IMR-90 (cell line): ENCODE data around the gene GALNT13. TPM values are rescaled to one million over a fixed set of nuclear protein-coding genes. Genes with fewer than 3 reads are reported as not detected.

ENCODE experiments used
- ATAC-seq: fragments of 200-7000 bp; cut with Tn5 transposase; 2 replicates; pipeline ENCODE4 v1.9.1; 2020; ENCODE audit warnings: low read depth, mild to moderate bottlenecking, moderate library complexity
- BruUV-seq: library from RNA; stranded (reverse); fragments of 400-500 nt; replicated peaks from 2 replicates; lab custom pipeline; 2021; lab: Mats Ljungman, UMichigan
- CTCF ChIA-PET: fragments of 300-600 bp; formaldehyde crosslinking; extraction: SDS; loops from one replicate; lab custom pipeline; 2021; ENCODE audit warnings: antibody characterized with exemption; lab: Yijun Ruan, JAX
- POLR2A ChIA-PET: fragments of 300-600 bp; sonication (Branson Sonifier 250); formaldehyde crosslinking; loops from one replicate; lab custom pipeline; 2022; ENCODE audit warnings: antibody characterized with exemption; ENCODE audit not compliant: unreplicated experiment; lab: Charles Lee
- DNase-seq: peaks from one replicate; pipeline ENCODE4 v3.0.0; 2013
- H2AFZ ChIP-seq: replicated peaks from 2 replicates; pipeline ENCODE3; 2013; ENCODE audit warnings: low read length, mild to moderate bottlenecking; ENCODE audit not compliant: poor library complexity
- H2AK5ac ChIP-seq: 2 replicates; pipeline ENCODE4 v1.6.1; 2013; ENCODE audit warnings: low read depth, low read length, inconsistent platforms
- H2AK9ac ChIP-seq: replicated peaks from 2 replicates; pipeline ENCODE3; 2013; ENCODE audit warnings: mild to moderate bottlenecking, low read depth, low read length, moderate library complexity; ENCODE audit not compliant: poor library complexity
- H2BK120ac ChIP-seq: 2 replicates; pipeline ENCODE4 v1.6.1; 2013; ENCODE audit warnings: low read depth, low read length, inconsistent platforms
- H2BK15ac ChIP-seq: 3 replicates; pipeline ENCODE4 v1.6.1; 2013; ENCODE audit warnings: low read depth, low read length, inconsistent platforms
- H2BK20ac ChIP-seq: 2 replicates; pipeline ENCODE4 v1.6.1; 2013; ENCODE audit warnings: low read depth, mild to moderate bottlenecking, inconsistent platforms, low read length, moderate library complexity
- H2BK5ac ChIP-seq: 2 replicates; pipeline ENCODE4 v1.6.1; 2013; ENCODE audit warnings: mild to moderate bottlenecking, low read depth, low read length, inconsistent platforms; ENCODE audit not compliant: poor library complexity, severe bottlenecking
- H3K14ac ChIP-seq: replicated peaks from 2 replicates; pipeline ENCODE4 v1.6.1; 2013; ENCODE audit warnings: low read depth, low read length, inconsistent platforms
- H3K18ac ChIP-seq: 2 replicates; pipeline ENCODE4 v1.6.1; 2013; ENCODE audit warnings: low read depth, low read length, control low read depth
- H3K23ac ChIP-seq: 2 replicates; pipeline ENCODE4 v1.6.1; 2013; ENCODE audit warnings: low read depth, low read length, inconsistent platforms
- H3K27ac ChIP-seq: 2 replicates; pipeline ENCODE4 v1.5.1; 2013; ENCODE audit warnings: mild to moderate bottlenecking, control low read depth, low read length; ENCODE audit not compliant: insufficient read depth
- H3K27me3 ChIP-seq: 2 replicates; pipeline ENCODE4 v1.6.1; 2013; ENCODE audit warnings: low read length; ENCODE audit not compliant: control insufficient read depth, insufficient read depth
- H3K36me3 ChIP-seq: 2 replicates; pipeline ENCODE4 v1.6.1; 2013; ENCODE audit warnings: low read length, mixed read lengths; ENCODE audit not compliant: control insufficient read depth, insufficient read depth
- H3K4ac ChIP-seq: 2 replicates; pipeline ENCODE4 v1.6.1; 2013; ENCODE audit warnings: low read depth, low read length, inconsistent platforms
- H3K4me1 ChIP-seq: 2 replicates; pipeline ENCODE4 v1.6.1; 2013; ENCODE audit warnings: low read length, mixed read lengths; ENCODE audit not compliant: control insufficient read depth, insufficient read depth
- H3K4me2 ChIP-seq: 2 replicates; pipeline ENCODE4 v1.6.1; 2013; ENCODE audit warnings: low read depth, mild to moderate bottlenecking, control low read depth, low read length, moderate library complexity
- H3K4me3 ChIP-seq: 2 replicates; pipeline ENCODE4 v1.5.1; 2013; ENCODE audit warnings: low read depth, mild to moderate bottlenecking, control low read depth, low read length, moderate library complexity; ENCODE audit not compliant: insufficient read depth
- H3K56ac ChIP-seq: 2 replicates; pipeline ENCODE4 v1.6.1; 2013; ENCODE audit warnings: low read length, inconsistent platforms; ENCODE audit not compliant: insufficient read depth; ENCODE audit errors: extremely low read depth
- H3K79me1 ChIP-seq, 2 experiments: 2 replicates each; pipeline ENCODE4 v1.6.1; 2013; ENCODE audit warnings: low read length in 2 of 2, inconsistent platforms in 1 of 2, low read depth in 1 of 2
- H3K9ac ChIP-seq: 2 replicates; pipeline ENCODE4 v1.6.1; 2013; ENCODE audit warnings: low read depth, low read length, control low read depth
- H3K9me1 ChIP-seq: 2 replicates; pipeline ENCODE4 v1.6.1; 2013; ENCODE audit warnings: low read length, inconsistent platforms; ENCODE audit not compliant: insufficient read depth
- H3K9me3 ChIP-seq: 2 replicates; pipeline ENCODE4 v1.6.1; 2013; ENCODE audit warnings: low read length; ENCODE audit not compliant: control insufficient read depth, insufficient read depth
- H4K20me1 ChIP-seq: 2 replicates; pipeline ENCODE4 v1.6.1; 2013; ENCODE audit warnings: low read length, inconsistent platforms; ENCODE audit not compliant: insufficient read depth
- H4K5ac ChIP-seq: 2 replicates; pipeline ENCODE4 v1.6.1; 2013; ENCODE audit warnings: mild to moderate bottlenecking, low read depth, low read length, control low read depth
- H4K8ac ChIP-seq, 2 experiments: 2 replicates each; pipeline ENCODE4 v1.6.1; 2013; ENCODE audit warnings: low read depth in 2 of 2, low read length in 2 of 2, control low read depth in 1 of 2, inconsistent platforms in 1 of 2
- H4K91ac ChIP-seq: 2 replicates; pipeline ENCODE4 v1.6.1; 2013; ENCODE audit warnings: low read depth, low read length, inconsistent platforms; ENCODE audit not compliant: insufficient read depth
- BHLHE40 ChIP-seq: fragments of 150-350 bp; IDR thresholded peaks from 2 replicates; pipeline ENCODE4 v1.6.1; 2016; ENCODE audit warnings: mild to moderate bottlenecking, low read depth, low read length
- CEBPB ChIP-seq: IDR thresholded peaks from 2 replicates; pipeline ENCODE4 v1.6.1; 2012; ENCODE audit warnings: low read depth, low read length, improper control_type of control experiment
- CHD1 ChIP-seq: IDR thresholded peaks from 2 replicates; pipeline ENCODE4 v1.6.1; 2012; ENCODE audit warnings: low read depth, low read length, improper control_type of control experiment
- FOS ChIP-seq: fragments of 150-350 bp; IDR thresholded peaks from 2 replicates; pipeline ENCODE4 v1.6.1; 2016; ENCODE audit warnings: low read depth, low read length
- MAFK ChIP-seq: IDR thresholded peaks from 2 replicates; pipeline ENCODE4 v1.6.1; 2012; ENCODE audit warnings: low read depth, low read length, improper control_type of control experiment
- MAZ ChIP-seq: IDR thresholded peaks from 2 replicates; pipeline ENCODE4 v1.6.1; 2012; ENCODE audit warnings: low read depth, mild to moderate bottlenecking, low read length, improper control_type of control experiment, moderate library complexity, borderline replicate concordance
- MXI1 ChIP-seq: IDR thresholded peaks from 2 replicates; pipeline ENCODE4 v1.6.1; 2012; ENCODE audit warnings: low read depth, mild to moderate bottlenecking, low read length, moderate library complexity, borderline replicate concordance
- NFE2L2 ChIP-seq: fragments of 150-350 bp; IDR thresholded peaks from 2 replicates; pipeline ENCODE4 v1.6.1; 2016; ENCODE audit warnings: low read depth, mild to moderate bottlenecking, low read length
- POLR2A ChIP-seq: IDR thresholded peaks from 2 replicates; pipeline ENCODE4 v1.6.1; 2012; ENCODE audit warnings: mild to moderate bottlenecking, low read depth, low read length
- RAD21 ChIP-seq: IDR thresholded peaks from 2 replicates; pipeline ENCODE4 v1.6.1; 2012; ENCODE audit warnings: low read length, improper control_type of control experiment
- RCOR1 ChIP-seq: IDR thresholded peaks from 2 replicates; pipeline ENCODE4 v1.6.1; 2012; ENCODE audit warnings: mild to moderate bottlenecking, low read length, improper control_type of control experiment; ENCODE audit not compliant: insufficient replicate concordance
- RFX5 ChIP-seq: IDR thresholded peaks from 2 replicates; pipeline ENCODE4 v1.8.0; 2012; ENCODE audit warnings: low read depth, mild to moderate bottlenecking, low read length, moderate library complexity
- SMC3 ChIP-seq: fragments of 150-350 bp; IDR thresholded peaks from 2 replicates; pipeline ENCODE4 v1.6.1; 2016; ENCODE audit warnings: low read depth, mild to moderate bottlenecking, antibody characterized with exemption, low read length, moderate library complexity
- WGBS, 2 experiments: methylation state at CpG; one replicate each; pipeline versions ENCODE4 v1.1.5 to v1.1.7; 2013; ENCODE audit warnings: missing lambda C conversion rate in 2 of 2; ENCODE audit not compliant: insufficient read length in 1 of 2; ENCODE audit errors: extremely low coverage in 2 of 2; 5-methylcytosine and 5-hydroxymethylcytosine counted together
- dilution Hi-C: fragments of 300-500 bp; cut with HindIII; formaldehyde crosslinking; loops from one replicate; pipeline ENCODE4 v1.14.3; 2018; ENCODE audit warnings: low sequenced_read_pairs; ENCODE audit not compliant: unreplicated experiment
- in situ Hi-C: fragments of 300-500 bp; cut with MboI; formaldehyde crosslinking; loops from 3 replicates; pipeline ENCODE4 v1.14.3; 2019; ENCODE audit warnings: low sequenced_read_pairs, inconsistent platforms, mixed read lengths
- intact Hi-C: fragments of 100-400 bp; cut with micrococcal nuclease; formaldehyde crosslinking; loops from 2 replicates; pipeline ENCODE4 v1.10.0; 2022
- polyA plus RNA-seq, 3 experiments: library from polyadenylated mRNA; depleted of rRNA; stranded (reverse); fragments of >200 nt; gene quantifications; 2 replicates each; pipeline ENCODE4 v1.2.3, GENCODE V29; 2012; ENCODE audit warnings: low replicate concordance in 1 of 3
- total RNA-seq: library from RNA; depleted of rRNA; stranded (reverse); fragments of >200 nt; gene quantifications from 2 replicates; pipeline ENCODE4 v1.2.3, GENCODE V29; 2012
- TF ChIP-seq, protein P1 (sequence below): fragments of 150-350 bp; IDR thresholded peaks from 2 replicates; pipeline ENCODE4 v1.6.1; 2016; ENCODE audit warnings: low read depth, mild to moderate bottlenecking, low read length, moderate library complexity, borderline replicate concordance
- TF ChIP-seq, protein P2 (sequence below): fragments of 150-350 bp; IDR thresholded peaks from 2 replicates; pipeline ENCODE4 v1.6.1; 2017; ENCODE audit warnings: mild to moderate bottlenecking, antibody characterized with exemption, low read length, low read depth
- TF ChIP-seq, protein P3 (sequence below): conservative IDR thresholded peaks from 2 replicates; pipeline ENCODE4 v1.5.1; 2012; ENCODE audit warnings: mild to moderate bottlenecking, low read depth, low read length, improper control_type of control experiment

The GALNT13 gene
- total and polyA plus RNA-seq, 2 of the 4 experiments (the other 2 are of a cell fraction) = 0.03 TPM; not detected in 1

DNA sequence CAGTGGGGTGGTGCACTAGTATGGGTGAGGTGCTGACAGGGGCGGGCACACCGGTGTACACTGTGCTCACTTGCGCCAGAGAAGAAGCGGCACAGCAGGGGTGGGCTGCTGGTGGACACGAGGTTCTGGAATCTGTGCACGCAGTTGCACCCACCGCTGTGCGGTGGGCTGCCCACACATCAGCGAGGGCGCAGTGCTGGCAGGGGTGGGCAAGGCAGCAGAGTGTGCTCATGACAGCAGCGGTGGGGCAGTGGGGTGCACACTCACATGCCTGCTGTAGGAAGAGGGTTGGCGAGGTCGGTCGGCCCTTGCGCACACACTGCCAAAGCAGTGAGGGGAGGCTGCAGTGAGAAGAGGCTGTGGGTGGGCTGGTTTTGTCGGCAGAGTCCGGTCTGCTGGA lies 141.8 kb downstream of the GALNT13 start:
- CTCF ChIA-PET = no interaction called here
- no peaks in the 10 kb centered on the region for H3K4me1 ChIP-seq
- 84% methylated on average over 12 of the region's 17 CpGs; no CpG with 5 or more reads in 1 of the 2 experiments for WGBS, 2 experiments

More for the DNA sequence above, 141.8 kb downstream of the GALNT13 start:
- no peak overlapping the region for H2AFZ ChIP-seq
- no peak for ATAC-seq
- no peak overlapping the region for H3K27ac ChIP-seq
- H3K27me3 ChIP-seq = no peaks in the 10 kb centered on the region
- no peak overlapping the region for H2BK20ac ChIP-seq
- H4K5ac ChIP-seq = no peak overlapping the region
- no peak overlapping the region for H4K91ac ChIP-seq
- no peak overlapping the region for H3K4me3 ChIP-seq
- H3K4me2 ChIP-seq = no peak overlapping the region
- in situ Hi-C loops (no loop called here), intact Hi-C loops (no loop called here), dilution Hi-C loops (no loop called here)
- no peak overlapping the region for H2BK5ac ChIP-seq
- no peaks in the 10 kb centered on the region for H3K36me3 ChIP-seq
- no peak overlapping the region for H3K18ac ChIP-seq
- peaks cover 18% of the 10 kb centered on the region for H3K9me3 ChIP-seq
- POLR2A ChIA-PET = no interaction called here
- H4K20me1 ChIP-seq = no peaks in the 10 kb centered on the region
- no peak overlapping the region for H3K56ac ChIP-seq
- no peak overlapping the region for H3K9ac ChIP-seq
- H3K14ac ChIP-seq = no peak overlapping the region
- H2BK120ac ChIP-seq = no peak overlapping the region
- BruUV-seq = no TSS peak
- no peak overlapping the region for H3K23ac ChIP-seq
- no peak overlapping the region for H2AK5ac ChIP-seq
- no peak overlapping the region for H2BK15ac ChIP-seq
- TF ChIP-seq MXI1 = no peak
- TF ChIP-seq, protein P1, sequence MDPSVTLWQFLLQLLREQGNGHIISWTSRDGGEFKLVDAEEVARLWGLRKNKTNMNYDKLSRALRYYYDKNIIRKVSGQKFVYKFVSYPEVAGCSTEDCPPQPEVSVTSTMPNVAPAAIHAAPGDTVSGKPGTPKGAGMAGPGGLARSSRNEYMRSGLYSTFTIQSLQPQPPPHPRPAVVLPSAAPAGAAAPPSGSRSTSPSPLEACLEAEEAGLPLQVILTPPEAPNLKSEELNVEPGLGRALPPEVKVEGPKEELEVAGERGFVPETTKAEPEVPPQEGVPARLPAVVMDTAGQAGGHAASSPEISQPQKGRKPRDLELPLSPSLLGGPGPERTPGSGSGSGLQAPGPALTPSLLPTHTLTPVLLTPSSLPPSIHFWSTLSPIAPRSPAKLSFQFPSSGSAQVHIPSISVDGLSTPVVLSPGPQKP = no peak
- TF ChIP-seq, protein P2, sequence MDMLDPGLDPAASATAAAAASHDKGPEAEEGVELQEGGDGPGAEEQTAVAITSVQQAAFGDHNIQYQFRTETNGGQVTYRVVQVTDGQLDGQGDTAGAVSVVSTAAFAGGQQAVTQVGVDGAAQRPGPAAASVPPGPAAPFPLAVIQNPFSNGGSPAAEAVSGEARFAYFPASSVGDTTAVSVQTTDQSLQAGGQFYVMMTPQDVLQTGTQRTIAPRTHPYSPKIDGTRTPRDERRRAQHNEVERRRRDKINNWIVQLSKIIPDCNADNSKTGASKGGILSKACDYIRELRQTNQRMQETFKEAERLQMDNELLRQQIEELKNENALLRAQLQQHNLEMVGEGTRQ = no peak
- no peak for TF ChIP-seq CHD1
- no peak for TF ChIP-seq SMC3
- no peak for TF ChIP-seq MAZ
- no peak for TF ChIP-seq POLR2A
- TF ChIP-seq, protein P3, sequence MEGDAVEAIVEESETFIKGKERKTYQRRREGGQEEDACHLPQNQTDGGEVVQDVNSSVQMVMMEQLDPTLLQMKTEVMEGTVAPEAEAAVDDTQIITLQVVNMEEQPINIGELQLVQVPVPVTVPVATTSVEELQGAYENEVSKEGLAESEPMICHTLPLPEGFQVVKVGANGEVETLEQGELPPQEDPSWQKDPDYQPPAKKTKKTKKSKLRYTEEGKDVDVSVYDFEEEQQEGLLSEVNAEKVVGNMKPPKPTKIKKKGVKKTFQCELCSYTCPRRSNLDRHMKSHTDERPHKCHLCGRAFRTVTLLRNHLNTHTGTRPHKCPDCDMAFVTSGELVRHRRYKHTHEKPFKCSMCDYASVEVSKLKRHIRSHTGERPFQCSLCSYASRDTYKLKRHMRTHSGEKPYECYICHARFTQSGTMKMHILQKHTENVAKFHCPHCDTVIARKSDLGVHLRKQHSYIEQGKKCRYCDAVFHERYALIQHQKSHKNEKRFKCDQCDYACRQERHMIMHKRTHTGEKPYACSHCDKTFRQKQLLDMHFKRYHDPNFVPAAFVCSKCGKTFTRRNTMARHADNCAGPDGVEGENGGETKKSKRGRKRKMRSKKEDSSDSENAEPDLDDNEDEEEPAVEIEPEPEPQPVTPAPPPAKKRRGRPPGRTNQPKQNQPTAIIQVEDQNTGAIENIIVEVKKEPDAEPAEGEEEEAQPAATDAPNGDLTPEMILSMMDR = no peak
- no peak for TF ChIP-seq CEBPB
- no peak for TF ChIP-seq RFX5
- no peak for TF ChIP-seq MAFK
- no peak for TF ChIP-seq RAD21
- TF ChIP-seq BHLHE40 = no peak
- TF ChIP-seq FOS = no peak
- no peak for TF ChIP-seq NFE2L2
- no peak for TF ChIP-seq RCOR1
- H3K4ac ChIP-seq = no peak overlapping the region
- H2AK9ac ChIP-seq = no peak overlapping the region
- H4K8ac ChIP-seq = no peak overlapping the region
- no peaks in the 10 kb centered on the region for H3K79me1 ChIP-seq
- DNase-seq = no peak
- H3K9me1 ChIP-seq = no peaks in the 10 kb centered on the region
